HCT116 (cell line): ENCODE measurements around the gene GAP43. TPM values are rescaled to one million over a fixed set of nuclear protein-coding genes. Genes with fewer than 3 reads are reported as not detected.

Experiments used
- ATAC-seq: fragments of 200-7000 bp; cut with Tn5 transposase; 2 replicates; pipeline ENCODE4 v1.9.1; 2020; ENCODE audit warnings: mild to moderate bottlenecking, moderate library complexity
- BruUV-seq: library from RNA; stranded (reverse); fragments of 400-500 nt; replicated peaks from 2 replicates; lab custom pipeline; 2021; lab: Mats Ljungman, UMichigan
- CTCF ChIA-PET: fragments of 300-600 bp; sonication (Branson Sonifier 250); formaldehyde crosslinking; loops from one replicate; lab custom pipeline; 2021; ENCODE audit warnings: antibody characterized with exemption; lab: Charles Lee
- POLR2A ChIA-PET: fragments of 300-600, 350-600 bp; sonication (Branson Sonifier 250); formaldehyde crosslinking; loops from one replicate; lab custom pipeline; 2021; ENCODE audit warnings: antibody characterized with exemption; lab: Charles Lee
- RAD21 ChIA-PET, 2 experiments: fragments of 300-600 bp; sonication (Branson Sonifier 250); formaldehyde crosslinking; loops; one replicate each; lab custom pipeline; 2023; ENCODE audit warnings: low total read pairs in 2 of 2; ENCODE audit not compliant: uncharacterized antibody in 2 of 2, unreplicated experiment in 2 of 2, low non-redundant PET in 1 of 2; lab: Charles Lee
- DNase-seq: peaks from one replicate; pipeline ENCODE4 v3.0.0-alpha.2; 2010; ENCODE audit warnings: low read depth, low spot score
- H2AFZ ChIP-seq: fragments of 200-600 bp; shearing (Covaris generic), sonication (generic); 2 replicates; pipeline ENCODE4 v1.6.1; 2017; ENCODE audit warnings: low read depth, mixed run types, mixed read lengths, antibody characterized with exemption, low read length; ENCODE audit not compliant: poor library complexity, severe bottlenecking
- H3K27ac ChIP-seq: 2 replicates; pipeline ENCODE4 v1.5.1; 2012; ENCODE audit warnings: low read depth, low read length
- H3K27me3 ChIP-seq: fragments of 200-600 bp; sonication (generic); 2 replicates; pipeline ENCODE4 v1.6.1; 2016; ENCODE audit warnings: mixed run types, low read length, mixed read lengths; ENCODE audit not compliant: insufficient read depth
- H3K36me3 ChIP-seq, 2 experiments: fragments of 200-500 bp in 1 of 2; fragments of 200-600 bp in 1 of 2; sonication (Bioruptor generic) in 1 of 2; sonication (generic) in 1 of 2; 2 replicates each; pipeline versions ENCODE4 v1.5.1 to v1.6.1; 2014 to 2016; ENCODE audit warnings: low read length in 2 of 2, inconsistent platforms in 1 of 2, mixed read lengths in 1 of 2, mixed run types in 1 of 2; ENCODE audit not compliant: insufficient read depth in 2 of 2, control insufficient read depth in 1 of 2
- H3K4me1 ChIP-seq, 2 experiments: fragments of 200-600 bp in 1 of 2; sonication (generic) in 1 of 2; 2 replicates each; pipeline versions ENCODE4 v1.5.1 to v1.6.1; 2012 to 2017; ENCODE audit warnings: low read length in 2 of 2, inconsistent platforms in 1 of 2, mild to moderate bottlenecking in 1 of 2, mixed read lengths in 1 of 2, mixed run types in 1 of 2, moderate library complexity in 1 of 2; ENCODE audit not compliant: insufficient read depth in 2 of 2, control insufficient read depth in 1 of 2
- H3K4me2 ChIP-seq: fragments of 200-600 bp; sonication (generic); 2 replicates; pipeline ENCODE4 v1.6.1; 2017; ENCODE audit warnings: mixed run types, low read length, mixed read lengths
- H3K4me3 ChIP-seq, 2 experiments: fragments of 200-600 bp in 1 of 2; sonication (generic) in 1 of 2; replicated peaks in 1 of 2; 2 replicates each; pipeline ENCODE4 v1.5.1; 2011 to 2016; ENCODE audit warnings: low read length in 2 of 2, control low read depth in 1 of 2, low read depth in 1 of 2, mild to moderate bottlenecking in 1 of 2, mixed read lengths in 1 of 2, mixed run types in 1 of 2
- H3K79me2 ChIP-seq: fragments of 200-600 bp; sonication (generic); 2 replicates; pipeline ENCODE4 v1.6.1; 2017; ENCODE audit warnings: mild to moderate bottlenecking, mixed run types, low read length, moderate library complexity, mixed read lengths; ENCODE audit not compliant: insufficient read depth
- H3K9ac ChIP-seq: fragments of 200-600 bp; sonication (generic); 2 replicates; pipeline ENCODE4 v1.6.1; 2016; ENCODE audit warnings: low read length, mixed read lengths
- H3K9me2 ChIP-seq: fragments of 200-600 bp; sonication (generic), shearing (Covaris generic); 2 replicates; pipeline ENCODE4 v1.6.1; 2017; ENCODE audit warnings: mixed run types, mild to moderate bottlenecking, moderate library complexity; ENCODE audit not compliant: insufficient read depth
- H3K9me3 ChIP-seq, 2 experiments: fragments of 200-500 bp in 1 of 2; fragments of 200-600 bp in 1 of 2; sonication (Bioruptor generic) in 1 of 2; sonication (generic) in 1 of 2; 2 replicates each; pipeline ENCODE4 v1.6.1; 2014 to 2017; ENCODE audit warnings: low read length in 2 of 2, mixed read lengths in 2 of 2, inconsistent platforms in 1 of 2, low read depth in 1 of 2, mild to moderate bottlenecking in 1 of 2, mixed run types in 1 of 2, moderate library complexity in 1 of 2; ENCODE audit not compliant: control insufficient read depth in 1 of 2, insufficient read depth in 1 of 2
- H4K20me1 ChIP-seq: fragments of 200-600 bp; sonication (generic), shearing (Covaris generic); 2 replicates; pipeline ENCODE4 v1.6.1; 2017; ENCODE audit warnings: mixed run types, mild to moderate bottlenecking, moderate library complexity; ENCODE audit not compliant: insufficient read depth
- CBX3 ChIP-seq: IDR thresholded peaks from 2 replicates; pipeline ENCODE4 v1.6.1; 2012; ENCODE audit warnings: low read depth
- CEBPB ChIP-seq: IDR thresholded peaks from 2 replicates; pipeline ENCODE4 v1.6.1; 2012; ENCODE audit warnings: low read depth
- EZH2 ChIP-seq: fragments of 200-600 bp; sonication (generic); IDR thresholded peaks from 2 replicates; pipeline ENCODE4 v1.6.1; 2017; ENCODE audit warnings: antibody characterized with exemption, mixed run types
- EZH2phosphoT487 ChIP-seq: fragments of 200-600 bp; IDR thresholded peaks from 2 replicates; pipeline ENCODE4 v1.6.1; 2018; ENCODE audit warnings: antibody characterized with exemption, borderline replicate concordance
- FOSL1 ChIP-seq: IDR thresholded peaks from 2 replicates; pipeline ENCODE4 v1.6.1; 2012; ENCODE audit warnings: low read depth
- JUND ChIP-seq: IDR thresholded peaks from 2 replicates; pipeline ENCODE4 v1.6.1; 2012
- POLR2A ChIP-seq: IDR thresholded peaks from 2 replicates; pipeline ENCODE4 v1.7.0; 2011; ENCODE audit warnings: borderline replicate concordance; ENCODE audit not compliant: insufficient read depth, insufficient read length; ENCODE audit errors: extremely low read depth
- RAD21 ChIP-seq: IDR thresholded peaks from 2 replicates; pipeline ENCODE4 v1.6.1; 2012; ENCODE audit warnings: low read depth, mild to moderate bottlenecking
- SIN3A ChIP-seq: IDR thresholded peaks from 2 replicates; pipeline ENCODE4 v1.6.1; 2012; ENCODE audit warnings: low read depth
- TCF7L2 ChIP-seq: IDR thresholded peaks from 2 replicates; pipeline ENCODE4 v1.7.0; 2011; ENCODE audit warnings: borderline replicate concordance, inconsistent platforms; ENCODE audit not compliant: insufficient read depth, insufficient read length; ENCODE audit errors: extremely low read depth
- ZFX ChIP-seq: fragments of 450-650 bp; IDR thresholded peaks from 2 replicates; pipeline ENCODE4 v1.6.1; 2017
- intact Hi-C: fragments of 100-400 bp; cut with micrococcal nuclease; formaldehyde crosslinking; loops from 2 replicates; pipeline ENCODE4 v1.10.0; 2022
- total RNA-seq: library from RNA; stranded (reverse); gene quantifications from one replicate; pipeline ENCODE4 v1.2.1, GENCODE V29; 2021; ENCODE audit not compliant: unreplicated experiment
- TF ChIP-seq, protein P1 (sequence below): IDR thresholded peaks from 2 replicates; pipeline ENCODE4 v1.6.1; 2012; ENCODE audit warnings: low read depth
- TF ChIP-seq, protein P2 (sequence below): IDR thresholded peaks from 2 replicates; pipeline ENCODE4 v1.6.1; 2011; ENCODE audit warnings: mild to moderate bottlenecking, low read length, moderate library complexity; ENCODE audit not compliant: insufficient replicate concordance; ENCODE audit errors: extremely low read depth
- TF ChIP-seq, protein P3 (sequence below), 3 experiments: fragments of 200-600 bp in 1 of 3; sonication (generic) in 1 of 3; IDR thresholded peaks in 2 of 3; conservative IDR thresholded peaks in 1 of 3; 2 replicates each; pipeline ENCODE4 v1.5.1; 2012 to 2017; ENCODE audit warnings: low read depth in 2 of 3, low read length in 2 of 3, antibody characterized with exemption in 1 of 3, borderline replicate concordance in 1 of 3, control low read depth in 1 of 3, mild to moderate bottlenecking in 1 of 3, mixed read lengths in 1 of 3, mixed run types in 1 of 3, moderate library complexity in 1 of 3; ENCODE audit not compliant: insufficient read depth in 1 of 3

Gene GAP43
- total RNA-seq, 1 experiment from 2014 or later: not detected

DNA sequence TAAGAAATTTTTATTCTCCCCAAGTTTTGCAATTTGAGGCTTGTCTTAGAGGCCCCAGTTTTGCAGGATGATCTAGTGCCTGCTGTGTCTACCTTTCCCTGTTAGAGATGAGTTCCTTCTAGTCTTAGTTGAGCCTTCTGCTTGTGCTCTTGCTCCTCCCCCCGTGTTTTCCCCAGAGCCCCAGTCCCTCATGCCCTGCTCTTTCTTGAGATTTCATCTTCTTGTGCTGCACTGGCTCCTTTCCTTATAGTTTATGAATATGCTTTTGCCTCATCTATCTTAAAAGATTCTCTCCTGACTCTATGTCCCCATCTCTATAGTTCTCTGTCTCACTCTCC lies 4.7 kb downstream of the GAP43 start:
- H4K20me1 ChIP-seq: no peaks in the 10 kb centered on the region
- no peaks in the 10 kb centered on the region for H3K4me1 ChIP-seq
- H3K9ac ChIP-seq: no peak overlapping the region
- CTCF ChIA-PET: no interaction called here
- no peaks in the 10 kb centered on the region for H3K9me2 ChIP-seq
- TF ChIP-seq, protein P1, sequence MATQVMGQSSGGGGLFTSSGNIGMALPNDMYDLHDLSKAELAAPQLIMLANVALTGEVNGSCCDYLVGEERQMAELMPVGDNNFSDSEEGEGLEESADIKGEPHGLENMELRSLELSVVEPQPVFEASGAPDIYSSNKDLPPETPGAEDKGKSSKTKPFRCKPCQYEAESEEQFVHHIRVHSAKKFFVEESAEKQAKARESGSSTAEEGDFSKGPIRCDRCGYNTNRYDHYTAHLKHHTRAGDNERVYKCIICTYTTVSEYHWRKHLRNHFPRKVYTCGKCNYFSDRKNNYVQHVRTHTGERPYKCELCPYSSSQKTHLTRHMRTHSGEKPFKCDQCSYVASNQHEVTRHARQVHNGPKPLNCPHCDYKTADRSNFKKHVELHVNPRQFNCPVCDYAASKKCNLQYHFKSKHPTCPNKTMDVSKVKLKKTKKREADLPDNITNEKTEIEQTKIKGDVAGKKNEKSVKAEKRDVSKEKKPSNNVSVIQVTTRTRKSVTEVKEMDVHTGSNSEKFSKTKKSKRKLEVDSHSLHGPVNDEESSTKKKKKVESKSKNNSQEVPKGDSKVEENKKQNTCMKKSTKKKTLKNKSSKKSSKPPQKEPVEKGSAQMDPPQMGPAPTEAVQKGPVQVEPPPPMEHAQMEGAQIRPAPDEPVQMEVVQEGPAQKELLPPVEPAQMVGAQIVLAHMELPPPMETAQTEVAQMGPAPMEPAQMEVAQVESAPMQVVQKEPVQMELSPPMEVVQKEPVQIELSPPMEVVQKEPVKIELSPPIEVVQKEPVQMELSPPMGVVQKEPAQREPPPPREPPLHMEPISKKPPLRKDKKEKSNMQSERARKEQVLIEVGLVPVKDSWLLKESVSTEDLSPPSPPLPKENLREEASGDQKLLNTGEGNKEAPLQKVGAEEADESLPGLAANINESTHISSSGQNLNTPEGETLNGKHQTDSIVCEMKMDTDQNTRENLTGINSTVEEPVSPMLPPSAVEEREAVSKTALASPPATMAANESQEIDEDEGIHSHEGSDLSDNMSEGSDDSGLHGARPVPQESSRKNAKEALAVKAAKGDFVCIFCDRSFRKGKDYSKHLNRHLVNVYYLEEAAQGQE: no peak
- TF ChIP-seq EZH2phosphoT487 (no peak), TCF7L2 (no peak), RAD21 (no peak), POLR2A (no peak), SIN3A (no peak), CBX3 (no peak), FOSL1 (no peak), CEBPB (no peak), EZH2 (no peak), ZFX (no peak), JUND (no peak)
- TF ChIP-seq, protein P2, sequence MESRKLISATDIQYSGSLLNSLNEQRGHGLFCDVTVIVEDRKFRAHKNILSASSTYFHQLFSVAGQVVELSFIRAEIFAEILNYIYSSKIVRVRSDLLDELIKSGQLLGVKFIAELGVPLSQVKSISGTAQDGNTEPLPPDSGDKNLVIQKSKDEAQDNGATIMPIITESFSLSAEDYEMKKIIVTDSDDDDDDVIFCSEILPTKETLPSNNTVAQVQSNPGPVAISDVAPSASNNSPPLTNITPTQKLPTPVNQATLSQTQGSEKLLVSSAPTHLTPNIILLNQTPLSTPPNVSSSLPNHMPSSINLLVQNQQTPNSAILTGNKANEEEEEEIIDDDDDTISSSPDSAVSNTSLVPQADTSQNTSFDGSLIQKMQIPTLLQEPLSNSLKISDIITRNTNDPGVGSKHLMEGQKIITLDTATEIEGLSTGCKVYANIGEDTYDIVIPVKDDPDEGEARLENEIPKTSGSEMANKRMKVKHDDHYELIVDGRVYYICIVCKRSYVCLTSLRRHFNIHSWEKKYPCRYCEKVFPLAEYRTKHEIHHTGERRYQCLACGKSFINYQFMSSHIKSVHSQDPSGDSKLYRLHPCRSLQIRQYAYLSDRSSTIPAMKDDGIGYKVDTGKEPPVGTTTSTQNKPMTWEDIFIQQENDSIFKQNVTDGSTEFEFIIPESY: no peak
- TF ChIP-seq, protein P3, sequence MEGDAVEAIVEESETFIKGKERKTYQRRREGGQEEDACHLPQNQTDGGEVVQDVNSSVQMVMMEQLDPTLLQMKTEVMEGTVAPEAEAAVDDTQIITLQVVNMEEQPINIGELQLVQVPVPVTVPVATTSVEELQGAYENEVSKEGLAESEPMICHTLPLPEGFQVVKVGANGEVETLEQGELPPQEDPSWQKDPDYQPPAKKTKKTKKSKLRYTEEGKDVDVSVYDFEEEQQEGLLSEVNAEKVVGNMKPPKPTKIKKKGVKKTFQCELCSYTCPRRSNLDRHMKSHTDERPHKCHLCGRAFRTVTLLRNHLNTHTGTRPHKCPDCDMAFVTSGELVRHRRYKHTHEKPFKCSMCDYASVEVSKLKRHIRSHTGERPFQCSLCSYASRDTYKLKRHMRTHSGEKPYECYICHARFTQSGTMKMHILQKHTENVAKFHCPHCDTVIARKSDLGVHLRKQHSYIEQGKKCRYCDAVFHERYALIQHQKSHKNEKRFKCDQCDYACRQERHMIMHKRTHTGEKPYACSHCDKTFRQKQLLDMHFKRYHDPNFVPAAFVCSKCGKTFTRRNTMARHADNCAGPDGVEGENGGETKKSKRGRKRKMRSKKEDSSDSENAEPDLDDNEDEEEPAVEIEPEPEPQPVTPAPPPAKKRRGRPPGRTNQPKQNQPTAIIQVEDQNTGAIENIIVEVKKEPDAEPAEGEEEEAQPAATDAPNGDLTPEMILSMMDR (IDR thresholded peaks at IDR 0.05 in 2 of 3, conservative IDR thresholded peaks at IDR 0.05 in 1 of 3; ENCODE audit: borderline replicate concordance in 1 of 3, insufficient read depth in 1 of 3, low read depth in 2 of 3, low read length in 2 of 3): no peak
- no peak overlapping the region for H3K27ac ChIP-seq
- H3K36me3 ChIP-seq: no peaks in the 10 kb centered on the region
- ATAC-seq (no peak), DNase-seq (no peak)
- H3K79me2 ChIP-seq: no peaks in the 10 kb centered on the region
- no peak overlapping the region for H3K4me2 ChIP-seq
- POLR2A ChIA-PET: no interaction called here
- no TSS peak for BruUV-seq
- H2AFZ ChIP-seq: no peak overlapping the region
- RAD21 ChIA-PET: no interaction called here
- no peaks in the 10 kb centered on the region for H3K9me3 ChIP-seq
- intact Hi-C loops: no loop called here
- H3K4me3 ChIP-seq: no peak overlapping the region
- H3K27me3 ChIP-seq: peaks cover 38% of the 10 kb centered on the region
